ENCODE results near the gene SLC35B2. TPM values are rescaled to one million over a fixed set of nuclear protein-coding genes. Genes with fewer than 3 reads are reported as not detected.

The SLC35B2 gene, protein sequence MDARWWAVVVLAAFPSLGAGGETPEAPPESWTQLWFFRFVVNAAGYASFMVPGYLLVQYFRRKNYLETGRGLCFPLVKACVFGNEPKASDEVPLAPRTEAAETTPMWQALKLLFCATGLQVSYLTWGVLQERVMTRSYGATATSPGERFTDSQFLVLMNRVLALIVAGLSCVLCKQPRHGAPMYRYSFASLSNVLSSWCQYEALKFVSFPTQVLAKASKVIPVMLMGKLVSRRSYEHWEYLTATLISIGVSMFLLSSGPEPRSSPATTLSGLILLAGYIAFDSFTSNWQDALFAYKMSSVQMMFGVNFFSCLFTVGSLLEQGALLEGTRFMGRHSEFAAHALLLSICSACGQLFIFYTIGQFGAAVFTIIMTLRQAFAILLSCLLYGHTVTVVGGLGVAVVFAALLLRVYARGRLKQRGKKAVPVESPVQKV
- total RNA-seq: 10 to 100 TPM; 24.9 to 38.0 (median 31.6) TPM
- long read RNA-seq, donor 1, transcript SLC35B2-202 (4 exons, 2,043 nt): major isoform, 99 of 114 reads
- long read RNA-seq, donor 1, partial matches to known transcripts: 6 of 114 reads
- long read RNA-seq, donor 1, other reads (novel, unspliced or antisense): 5 of 114 reads
- long read RNA-seq, donor 2, transcript SLC35B2-202 (4 exons, 2,043 nt): major isoform, 48 of 52 reads
- long read RNA-seq, donor 2, partial matches to known transcripts: 0 of 52 reads
- long read RNA-seq, donor 2, other reads (novel, unspliced or antisense): 3 of 52 reads

DNA sequence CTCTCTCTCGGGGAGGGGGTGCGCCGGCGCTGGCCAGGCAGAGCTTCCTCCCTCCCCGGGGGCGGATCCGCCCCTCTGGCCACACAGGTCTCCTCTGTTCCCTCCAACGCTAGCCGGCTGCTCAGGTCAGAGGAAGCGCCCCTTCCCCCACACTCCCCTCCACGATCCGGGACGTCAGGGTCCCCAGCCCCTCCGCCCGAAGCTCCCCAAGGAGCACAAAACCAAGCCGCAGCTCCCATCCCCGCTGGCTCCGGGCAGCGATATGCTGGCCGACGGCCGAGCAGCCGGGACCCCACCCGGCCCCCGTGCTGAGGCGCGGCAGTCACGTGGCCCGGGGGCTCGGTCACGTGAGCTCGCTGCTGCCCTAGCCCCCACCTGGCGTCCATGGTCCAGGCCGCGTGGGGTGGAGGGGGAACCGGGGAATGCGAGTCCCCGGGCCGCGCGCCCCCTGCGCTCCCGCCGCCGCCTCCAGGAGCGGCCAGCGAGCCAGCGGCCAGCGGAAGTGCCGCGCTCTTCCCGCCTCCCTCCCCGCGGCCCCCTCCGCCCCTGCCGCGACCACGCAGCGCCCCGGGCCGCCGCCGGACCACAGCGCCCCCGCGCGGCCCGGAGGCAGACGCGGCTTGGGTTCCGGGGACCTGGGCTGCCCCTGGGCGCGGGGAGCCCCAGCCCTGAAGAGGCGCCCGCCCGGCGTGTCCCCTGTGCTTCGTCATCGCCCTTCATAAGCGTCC lies at the start of gene SLC35B2:
Gene SLC35B2, minus strand, starts transcription at position 504 of the 728 bp plus-strand sequence. Its CDS starts 118 bp downstream, at position 386.
- peaks cover 16% of the 10 kb centered on the region for H3K4me1 ChIP-seq (ENCODE audit: low read depth)
- H3K4me3 ChIP-seq: peak within 1 kb of the TSS; percentile 90
- intact Hi-C loops (cut with DNase I, micrococcal nuclease): no loop called here
- ATAC-seq: peak; percentile 88
- peaks cover 18% of the 10 kb centered on the region for H3K36me3 ChIP-seq (ENCODE audit: low read depth)
- TF ChIP-seq CTCF (IDR thresholded peaks at IDR 0.05): peak; percentile 81
- DNase-seq: peak; percentile 63 to 85 (median 80)
- no peaks in the 10 kb centered on the region for H3K9me3 ChIP-seq

GRCh38 chr6:44306710-44307109 lies 49.4 kb upstream of the SLC35B2 start:
- peaks cover 5% of the 10 kb centered on the region for H3K4me1 ChIP-seq (ENCODE audit: low read depth)
- intact Hi-C loops (cut with DNase I, micrococcal nuclease): no loop called here
- no peak for DNase-seq
- ATAC-seq: no peak
- no peak overlapping the region for H3K4me3 ChIP-seq
- no peaks in the 10 kb centered on the region for H3K9me3 ChIP-seq
- no peak for TF ChIP-seq CTCF (IDR thresholded peaks at IDR 0.05)
- no peaks in the 10 kb centered on the region for H3K36me3 ChIP-seq (ENCODE audit: low read depth)

GRCh38 chr6:44305200-44305725 lies 47.9 kb upstream of the SLC35B2 start:
- no peaks in the 10 kb centered on the region for H3K9me3 ChIP-seq
- intact Hi-C loops (cut with DNase I, micrococcal nuclease): no loop called here

GRCh38 chr6:44304282-44305199 lies 47.2 kb upstream of the SLC35B2 start:
- intact Hi-C loops (cut with DNase I, micrococcal nuclease): no loop called here
- Histone ChIP-seq H3K4me3 (no peak overlapping the region), H3K9me3 (no peaks in the 10 kb centered on the region), H3K4me1 (ENCODE audit: low read depth) (no peaks in the 10 kb centered on the region), H3K36me3 (ENCODE audit: low read depth) (no peaks in the 10 kb centered on the region)
- DNase-seq (peak in 1 of 3 donors; percentile 32), ATAC-seq (peak; percentile 61)
- TF ChIP-seq CTCF (IDR thresholded peaks at IDR 0.05): peak; percentile 58

More at GRCh38 chr6:44305200-44305725, 47.9 kb upstream of the SLC35B2 start:
- DNase-seq (no peak), ATAC-seq (no peak)
- Histone ChIP-seq H3K4me3 (no peak overlapping the region), H3K4me1 (ENCODE audit: low read depth) (peaks cover 3% of the 10 kb centered on the region), H3K36me3 (ENCODE audit: low read depth) (no peaks in the 10 kb centered on the region)
- no peak for TF ChIP-seq CTCF (IDR thresholded peaks at IDR 0.05)

Measured in mucosa of descending colon (tissue), 3 donors.